Measurements from ENCODE around the gene ZNF548. TPM values are rescaled to one million over a fixed set of nuclear protein-coding genes. Genes with fewer than 3 reads are reported as not detected.

ZNF548 gene
- total and polyA plus RNA-seq, 7 donors = 3.2 to 12.1 (median 5.8) TPM

- H3K27ac ChIP-seq = no peak overlapping the region
- ATAC-seq = no peak
- TF ChIP-seq CTCF (IDR thresholded peaks at IDR 0.05) = no peak
- peaks cover 14% of the 10 kb centered on the region for H3K9me3 ChIP-seq
- peaks cover 7% of the 10 kb centered on the region for H3K4me1 ChIP-seq
- intact Hi-C loops (cut with DNase I) = loop anchor here in 1 of 2 donors (10.0 kb wide), 1 partner anchor 46 kb away; the partner anchor contains the start of gene ZNF419
- H3K4me3 ChIP-seq = no peak overlapping the region
- 86 to 94% (median 88%) methylated on average over 9 of the region's 9 CpGs for WGBS, 3 donors
- H3K36me3 ChIP-seq (ENCODE audit: insufficient read depth in 1 of 2, low read depth in 1 of 2) = peaks cover 8 to 24% of the 10 kb centered on the region in 2 donors
- DNase-seq = no peak
- no peaks in the 10 kb centered on the region for H3K27me3 ChIP-seq (ENCODE audit: insufficient read depth in 3 of 3, low read length in 2 of 3)
Measured at GRCh38 chr19:57438925-57439324, 49.3 kb downstream of the ZNF548 start.

GRCh38 chr19:57441979-57442752 is 52.5 kb downstream of the ZNF548 start:
- no peak overlapping the region for H3K4me3 ChIP-seq
- intact Hi-C loops (cut with DNase I) = no loop called here
- no peaks in the 10 kb centered on the region for H3K27me3 ChIP-seq (ENCODE audit: insufficient read depth in 3 of 3, low read length in 2 of 3)
- H3K4me1 ChIP-seq = no peaks in the 10 kb centered on the region
- TF ChIP-seq CTCF (IDR thresholded peaks at IDR 0.05) = no peak
- 78 to 96% (median 95%) methylated on average over 6 to 7 of the region's 7 CpGs for WGBS, 3 donors
- DNase-seq (no peak), ATAC-seq (peak in 2 of 4 donors; percentile 20 to 58)
- no peak overlapping the region for H3K27ac ChIP-seq
- peaks cover 44% of the 10 kb centered on the region for H3K9me3 ChIP-seq
- peaks cover 9 to 40% of the 10 kb centered on the region in 2 donors for H3K36me3 ChIP-seq (ENCODE audit: insufficient read depth in 1 of 2, low read depth in 1 of 2)

- H3K27ac ChIP-seq = no peak overlapping the region
- no peaks in the 10 kb centered on the region for H3K4me1 ChIP-seq
- peaks cover 9 to 32% of the 10 kb centered on the region in 2 donors for H3K36me3 ChIP-seq (ENCODE audit: insufficient read depth in 1 of 2, low read depth in 1 of 2)
- H3K9me3 ChIP-seq = peaks cover 44% of the 10 kb centered on the region
- DNase-seq (no peak), ATAC-seq (no peak)
- intact Hi-C loops (cut with DNase I) = no loop called here
- no peak overlapping the region for H3K4me3 ChIP-seq
- 69 to 86% (median 69%) methylated on average over 5 of the region's 5 CpGs for WGBS, 3 donors
- no peak for TF ChIP-seq CTCF (IDR thresholded peaks at IDR 0.05)
- H3K27me3 ChIP-seq (ENCODE audit: insufficient read depth in 3 of 3, low read length in 2 of 3) = no peaks in the 10 kb centered on the region
Measured at GRCh38 chr19:57443121-57443696, 53.6 kb downstream of the ZNF548 start.

- peaks cover 0 to 3% of the 10 kb centered on the region in 2 donors for H3K36me3 ChIP-seq (ENCODE audit: insufficient read depth in 1 of 2, low read depth in 1 of 2)
- peaks cover 49% of the 10 kb centered on the region for H3K9me3 ChIP-seq
- no peaks in the 10 kb centered on the region for H3K27me3 ChIP-seq (ENCODE audit: insufficient read depth in 3 of 3, low read length in 2 of 3)
- DNase-seq (no peak), ATAC-seq (no peak)
- intact Hi-C loops (cut with DNase I) = no loop called here
- TF ChIP-seq CTCF (IDR thresholded peaks at IDR 0.05) = no peak
- H3K27ac ChIP-seq = no peak overlapping the region
- no peaks in the 10 kb centered on the region for H3K4me1 ChIP-seq
- 76 to 89% (median 83%) methylated on average over 3 of the region's 3 CpGs for WGBS, 3 donors
- H3K4me3 ChIP-seq = no peak overlapping the region
Measured at GRCh38 chr19:57452307-57452706, 62.7 kb downstream of the ZNF548 start.

Other genes starting within 250 kb of the ZNF548 start
- not detected for gene ZIM3, start 244.7 kb upstream of the ZNF548 start, total RNA-seq
- not detected for gene ZIM3, start 244.7 kb upstream of the ZNF548 start, polyA plus RNA-seq
- not detected for gene DUXA, start 222.4 kb upstream of the ZNF548 start, total RNA-seq
- not detected for gene DUXA, start 222.4 kb upstream of the ZNF548 start, polyA plus RNA-seq
- gene ZNF264, start 198.4 kb upstream of the ZNF548 start, total RNA-seq = 10 to 100 TPM; 14.6 to 20.3 (median 15.5) TPM
- gene ZNF264, start 198.4 kb upstream of the ZNF548 start, polyA plus RNA-seq = 1 to 10 TPM; 2.3 to 4.9 (median 2.4) TPM
- gene AURKC, start 158.8 kb upstream of the ZNF548 start, total RNA-seq = 1 to 10 TPM in 2 of 4 donors, under 1 TPM in 1, not detected in 1; 0.37 to 2.1 (median 1.9) TPM
- 1 to 10 TPM in 1 of 3 donors, under 1 TPM in 2; 0.55 to 1.3 (median 0.70) TPM for gene AURKC, start 158.8 kb upstream of the ZNF548 start, polyA plus RNA-seq
- gene ZNF805, start 149.2 kb upstream of the ZNF548 start, total RNA-seq = 10 to 100 TPM; 10.3 to 16.4 (median 12.7) TPM
- gene ZNF805, start 149.2 kb upstream of the ZNF548 start, polyA plus RNA-seq = 1 to 10 TPM; 1.2 to 5.2 (median 1.2) TPM
- gene ZNF460, start 109.4 kb upstream of the ZNF548 start, total RNA-seq = 10 to 100 TPM; 30.1 to 54.0 (median 38.1) TPM
- gene ZNF460, start 109.4 kb upstream of the ZNF548 start, polyA plus RNA-seq = 1 to 10 TPM; 1.0 to 7.0 (median 1.1) TPM
- 1 to 10 TPM; 6.7 to 6.8 (median 6.7) TPM for gene ZNF543, start 69.4 kb upstream of the ZNF548 start, total RNA-seq
- gene ZNF543, start 69.4 kb upstream of the ZNF548 start, polyA plus RNA-seq = 1 to 10 TPM; 1.0 to 3.9 (median 2.0) TPM
- 1 to 10 TPM; 3.3 to 8.8 (median 6.8) TPM for gene ZNF304, start 38.6 kb upstream of the ZNF548 start, total RNA-seq
- 1 to 10 TPM; 2.3 to 6.2 (median 3.3) TPM for gene ZNF304, start 38.6 kb upstream of the ZNF548 start, polyA plus RNA-seq
- 10 to 100 TPM; 12.6 to 21.3 (median 17.5) TPM for gene TRAPPC2B, start 26.3 kb upstream of the ZNF548 start, total RNA-seq
- 10 to 100 TPM; 30.9 to 78.7 (median 38.9) TPM for gene TRAPPC2B, start 26.3 kb upstream of the ZNF548 start, polyA plus RNA-seq
- gene ZNF547, start 26.3 kb upstream of the ZNF548 start, total RNA-seq = 1 to 10 TPM; 1.1 to 2.8 (median 1.9) TPM
- gene ZNF547, start 26.3 kb upstream of the ZNF548 start, polyA plus RNA-seq = 1 to 10 TPM in 2 of 3 donors, under 1 TPM in 1; 0.80 to 3.3 (median 1.1) TPM
- gene ZNF17, start 21.3 kb downstream of the ZNF548 start, total RNA-seq = 10 to 100 TPM in 1 of 4 donors, 1 to 10 TPM in 3; 4.8 to 11.0 (median 6.3) TPM
- 1 to 10 TPM; 3.6 to 9.0 (median 4.4) TPM for gene ZNF17, start 21.3 kb downstream of the ZNF548 start, polyA plus RNA-seq
- gene ZNF749, start 45.5 kb downstream of the ZNF548 start, total RNA-seq = 10 to 100 TPM in 2 of 4 donors, 1 to 10 TPM in 2; 5.1 to 11.9 (median 8.0) TPM
- 10 to 100 TPM in 2 of 3 donors, 1 to 10 TPM in 1; 6.7 to 22.4 (median 19.7) TPM for gene ZNF749, start 45.5 kb downstream of the ZNF548 start, polyA plus RNA-seq
- 1 to 10 TPM in 3 of 4 donors, under 1 TPM in 1; 0.76 to 4.1 (median 2.3) TPM for gene VN1R1, start 67.3 kb downstream of the ZNF548 start, total RNA-seq
- under 1 TPM; 0.42 to 0.57 (median 0.51) TPM for gene VN1R1, start 67.3 kb downstream of the ZNF548 start, polyA plus RNA-seq
- 10 to 100 TPM; 12.0 to 15.2 (median 14.1) TPM for gene ZNF772, start 87.7 kb downstream of the ZNF548 start, total RNA-seq
- 1 to 10 TPM; 2.7 to 8.7 (median 3.0) TPM for gene ZNF772, start 87.7 kb downstream of the ZNF548 start, polyA plus RNA-seq
- gene ZNF419, start 97.9 kb downstream of the ZNF548 start, total RNA-seq = 1 to 10 TPM; 4.1 to 7.5 (median 6.9) TPM
- gene ZNF419, start 97.9 kb downstream of the ZNF548 start, polyA plus RNA-seq = 10 to 100 TPM in 1 of 3 donors, 1 to 10 TPM in 2; 5.9 to 24.4 (median 6.9) TPM
- gene ZNF773, start 110.1 kb downstream of the ZNF548 start, total RNA-seq = 1 to 10 TPM; 2.7 to 5.7 (median 4.4) TPM
- 1 to 10 TPM; 2.3 to 7.5 (median 3.0) TPM for gene ZNF773, start 110.1 kb downstream of the ZNF548 start, polyA plus RNA-seq
- 1 to 10 TPM; 1.5 to 4.0 (median 2.3) TPM for gene ZNF549, start 137.5 kb downstream of the ZNF548 start, total RNA-seq
- gene ZNF549, start 137.5 kb downstream of the ZNF548 start, polyA plus RNA-seq = 1 to 10 TPM; 1.4 to 4.6 (median 2.6) TPM
- 1 to 10 TPM; 2.1 to 4.9 (median 4.6) TPM for gene ZNF550, start 170.0 kb downstream of the ZNF548 start, total RNA-seq
- gene ZNF550, start 170.0 kb downstream of the ZNF548 start, polyA plus RNA-seq = 1 to 10 TPM; 1.5 to 5.0 (median 2.9) TPM
- gene ZNF416, start 189.1 kb downstream of the ZNF548 start, total RNA-seq = 1 to 10 TPM; 2.1 to 4.0 (median 2.4) TPM
- 1 to 10 TPM; 1.9 to 2.9 (median 2.3) TPM for gene ZNF416, start 189.1 kb downstream of the ZNF548 start, polyA plus RNA-seq
- gene ZIK1, start 194.3 kb downstream of the ZNF548 start, total RNA-seq = 1 to 10 TPM in 2 of 4 donors, under 1 TPM in 2; 0.74 to 2.9 (median 1.3) TPM
- 1 to 10 TPM in 2 of 3 donors, under 1 TPM in 1; 0.72 to 4.4 (median 2.5) TPM for gene ZIK1, start 194.3 kb downstream of the ZNF548 start, polyA plus RNA-seq
- 1 to 10 TPM in 3 of 4 donors, under 1 TPM in 1; 0.81 to 2.9 (median 2.0) TPM for gene ZNF530, start 210.0 kb downstream of the ZNF548 start, total RNA-seq
- 10 to 100 TPM in 1 of 3 donors, 1 to 10 TPM in 2; 1.7 to 11.7 (median 2.4) TPM for gene ZNF530, start 210.0 kb downstream of the ZNF548 start, polyA plus RNA-seq
- gene ZNF134, start 224.4 kb downstream of the ZNF548 start, total RNA-seq = 1 to 10 TPM; 5.4 to 8.1 (median 7.5) TPM
- gene ZNF134, start 224.4 kb downstream of the ZNF548 start, polyA plus RNA-seq = 1 to 10 TPM; 3.4 to 8.6 (median 4.4) TPM
- 1 to 10 TPM; 1.6 to 6.9 (median 4.9) TPM for gene ZNF211, start 243.3 kb downstream of the ZNF548 start, total RNA-seq
- 1 to 10 TPM; 2.9 to 4.9 (median 3.3) TPM for gene ZNF211, start 243.3 kb downstream of the ZNF548 start, polyA plus RNA-seq